OCI-LY7 (cell line): Measurements from ENCODE around the gene SMIM35.

Experiments used
- CTCF ChIP-seq: fragments of 200-600 bp; sonication (generic); conservative IDR thresholded peaks from 2 replicates; pipeline ENCODE4 v1.5.1; 2014; ENCODE audit warnings: mild to moderate bottlenecking, antibody characterized with exemption, low read length, moderate library complexity, mixed read lengths
- EZH2phosphoT487 ChIP-seq: fragments of 200-600 bp; sonication (generic); IDR thresholded peaks from 2 replicates; pipeline ENCODE4 v1.6.1; 2018; ENCODE audit warnings: low read depth, borderline replicate concordance, mild to moderate bottlenecking, mixed run types, antibody characterized with exemption, low read length, moderate library complexity, mixed read lengths

GRCh38 chr11:118033443-118033842 is 53.3 kb downstream of the SMIM35 start:
- no peak for TF ChIP-seq CTCF
- no peak for TF ChIP-seq EZH2phosphoT487
